Measurements from ENCODE around the gene SELENOP.

DNA sequence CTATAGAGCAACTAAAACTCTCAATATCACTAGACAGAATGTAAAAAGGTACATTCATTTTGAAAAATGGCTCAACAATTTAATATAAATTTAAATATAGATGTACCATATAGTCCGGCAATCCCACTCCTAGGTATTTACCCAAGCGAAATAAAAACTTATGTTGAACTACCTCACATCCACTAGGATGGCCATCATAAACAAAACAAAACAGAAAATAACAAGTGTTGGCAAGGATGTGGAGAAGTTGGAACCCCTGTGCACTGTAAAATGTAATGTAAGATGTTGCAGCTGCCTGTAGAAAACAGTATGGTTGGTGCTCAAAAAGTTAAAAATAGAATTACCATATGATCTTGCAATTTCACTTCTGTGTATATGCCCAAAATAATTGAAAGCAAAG is 36.9 kb upstream of the SELENOP start:
- TF ChIP-seq, protein P1, sequence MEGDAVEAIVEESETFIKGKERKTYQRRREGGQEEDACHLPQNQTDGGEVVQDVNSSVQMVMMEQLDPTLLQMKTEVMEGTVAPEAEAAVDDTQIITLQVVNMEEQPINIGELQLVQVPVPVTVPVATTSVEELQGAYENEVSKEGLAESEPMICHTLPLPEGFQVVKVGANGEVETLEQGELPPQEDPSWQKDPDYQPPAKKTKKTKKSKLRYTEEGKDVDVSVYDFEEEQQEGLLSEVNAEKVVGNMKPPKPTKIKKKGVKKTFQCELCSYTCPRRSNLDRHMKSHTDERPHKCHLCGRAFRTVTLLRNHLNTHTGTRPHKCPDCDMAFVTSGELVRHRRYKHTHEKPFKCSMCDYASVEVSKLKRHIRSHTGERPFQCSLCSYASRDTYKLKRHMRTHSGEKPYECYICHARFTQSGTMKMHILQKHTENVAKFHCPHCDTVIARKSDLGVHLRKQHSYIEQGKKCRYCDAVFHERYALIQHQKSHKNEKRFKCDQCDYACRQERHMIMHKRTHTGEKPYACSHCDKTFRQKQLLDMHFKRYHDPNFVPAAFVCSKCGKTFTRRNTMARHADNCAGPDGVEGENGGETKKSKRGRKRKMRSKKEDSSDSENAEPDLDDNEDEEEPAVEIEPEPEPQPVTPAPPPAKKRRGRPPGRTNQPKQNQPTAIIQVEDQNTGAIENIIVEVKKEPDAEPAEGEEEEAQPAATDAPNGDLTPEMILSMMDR (IDR thresholded peaks at IDR 0.05), result no peak
- TF ChIP-seq POLR2AphosphoS5 (IDR thresholded peaks at IDR 0.05), result no peak
